Stomach (tissue), 9 donors: ENCODE data around the gene NECTIN4. TPM values are rescaled to one million over a fixed set of nuclear protein-coding genes. Genes with fewer than 3 reads are reported as not detected.

Experiments used
- DNase-seq, 2 donors: peaks; one replicate each; pipeline versions ENCODE4 v3.0.0 to v3.0.0-alpha.2; 2013 to 2019
- H3K27ac ChIP-seq, 5 donors: fragments of 200-600 bp in 4 of 5; sonication (generic) in 4 of 5; one replicate each; pipeline ENCODE4 v1.5.1; 2013 to 2019; ENCODE audit warnings: mild to moderate bottlenecking in 1 of 5, moderate library complexity in 1 of 5
- H3K27me3 ChIP-seq, 3 donors: fragments of 200-600 bp; sonication (generic); one replicate each; pipeline ENCODE4 v1.5.1; 2017 to 2019; ENCODE audit warnings: mixed run types in 1 of 3
- H3K36me3 ChIP-seq, 4 donors: fragments of 200-600 bp; sonication (generic); 1 replicate in 3 of 4; 2 replicates in 1 of 4; pipeline ENCODE4 v1.5.1; 2016 to 2019
- H3K4me1 ChIP-seq, 4 donors: fragments of 200-600 bp; sonication (generic); one replicate each; pipeline ENCODE4 v1.5.1; 2016 to 2019
- H3K4me3 ChIP-seq, 4 donors: fragments of 200-600 bp; sonication (generic) in 3 of 4; one replicate each; pipeline ENCODE4 v1.5.1; 2016 to 2019; ENCODE audit warnings: mild to moderate bottlenecking in 1 of 4
- H3K9me3 ChIP-seq, 4 donors: fragments of 200-600 bp; sonication (generic); one replicate each; pipeline ENCODE4 v1.5.1; 2016 to 2019
- EP300 ChIP-seq: sonication (generic); formaldehyde crosslinking; IDR thresholded peaks from one replicate; pipeline ENCODE4 v1.6.1; 2017; ENCODE audit warnings: antibody characterized with exemption
- POLR2A ChIP-seq, 4 donors: fragments of 450-650 bp; IDR thresholded peaks; one replicate each; pipeline ENCODE4 v1.6.1; 2016; ENCODE audit warnings: antibody characterized with exemption in 4 of 4, control low read depth in 2 of 4, mild to moderate bottlenecking in 1 of 4, moderate library complexity in 1 of 4
- POLR2AphosphoS5 ChIP-seq, 3 donors: sonication (generic); formaldehyde crosslinking; IDR thresholded peaks; one replicate each; pipeline ENCODE4 v1.6.1; 2016; ENCODE audit warnings: antibody characterized with exemption in 3 of 3
- WGBS, 5 donors: extraction: QIAGEN DNeasy Blood & Tissue Kit in 3 of 5; methylation state at CpG; one replicate each; pipeline versions ENCODE4 v1.1.5 to v1.1.7; 2013 to 2018; 5-methylcytosine and 5-hydroxymethylcytosine counted together
- intact Hi-C: fragments of 100-400 bp; cut with DNase I; formaldehyde crosslinking; loops from one replicate; pipeline ENCODE4 v1.15.1; 2023; ENCODE audit warnings: low total_unique reads
- polyA plus RNA-seq, 3 donors: library from polyadenylated mRNA; stranded (reverse); fragments of 200-250 nt; gene quantifications; one replicate each; pipeline ENCODE4 v1.2.3, GENCODE V29; 2013
- total RNA-seq, 5 donors: library from RNA; depleted of rRNA; stranded (reverse); fragments of >200 nt; gene quantifications; one replicate each; pipeline versions ENCODE4 v1.1.0 to v1.2.3, GENCODE V29; 2014 to 2016
- TF ChIP-seq, protein P1 (sequence below), 7 experiments: fragments of 450-650 bp in 4 of 7; fragments of 200-600 bp in 3 of 7; sonication (generic) in 3 of 7; IDR thresholded peaks; one replicate each; pipeline ENCODE4 v1.5.1; 2016 to 2019; ENCODE audit warnings: antibody characterized with exemption in 7 of 7, control low read depth in 2 of 7, mild to moderate bottlenecking in 1 of 7
- donor health status: healthy with polysubstance abuse.
- donor health status: Bipolar disorder and iron deficiency.
- donor health status: healthy.

Gene NECTIN4
- total and polyA plus RNA-seq, 8 donors: 1.7 to 20.3 (median 5.5) TPM

DNA sequence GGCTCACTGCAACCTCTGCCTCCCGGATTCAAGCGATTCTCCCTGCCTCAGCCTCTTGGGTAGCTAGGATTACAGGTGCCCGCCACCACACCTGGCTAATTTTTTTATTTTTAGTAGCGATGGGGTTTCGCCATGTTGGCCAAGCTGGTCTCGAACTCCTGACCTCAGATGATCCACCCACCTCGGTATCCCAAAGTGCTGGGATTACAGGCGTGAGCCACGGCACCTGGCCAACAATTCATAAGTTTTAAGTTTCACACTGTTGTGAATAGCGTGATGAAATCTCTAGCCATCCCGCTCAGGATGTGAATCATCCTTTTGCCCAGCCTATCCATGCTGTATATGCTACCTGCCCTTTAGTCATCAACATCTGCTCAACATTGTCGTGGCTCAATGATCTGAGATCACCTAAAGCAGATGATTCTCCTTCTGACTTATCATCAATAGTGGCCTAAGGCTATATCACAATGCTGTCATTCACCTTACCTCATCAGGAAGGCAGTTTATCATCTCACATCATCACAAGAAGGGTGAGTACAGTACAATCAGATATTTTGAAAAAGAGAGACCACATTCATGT, 25.9 kb upstream of the NECTIN4 start:
- H3K27me3 ChIP-seq: no peaks in the 10 kb centered on the region
- TF ChIP-seq POLR2A (IDR thresholded peaks at IDR 0.05) (no peak), POLR2AphosphoS5 (IDR thresholded peaks at IDR 0.05) (no peak), EP300 (no peak)
- TF ChIP-seq, protein P1, sequence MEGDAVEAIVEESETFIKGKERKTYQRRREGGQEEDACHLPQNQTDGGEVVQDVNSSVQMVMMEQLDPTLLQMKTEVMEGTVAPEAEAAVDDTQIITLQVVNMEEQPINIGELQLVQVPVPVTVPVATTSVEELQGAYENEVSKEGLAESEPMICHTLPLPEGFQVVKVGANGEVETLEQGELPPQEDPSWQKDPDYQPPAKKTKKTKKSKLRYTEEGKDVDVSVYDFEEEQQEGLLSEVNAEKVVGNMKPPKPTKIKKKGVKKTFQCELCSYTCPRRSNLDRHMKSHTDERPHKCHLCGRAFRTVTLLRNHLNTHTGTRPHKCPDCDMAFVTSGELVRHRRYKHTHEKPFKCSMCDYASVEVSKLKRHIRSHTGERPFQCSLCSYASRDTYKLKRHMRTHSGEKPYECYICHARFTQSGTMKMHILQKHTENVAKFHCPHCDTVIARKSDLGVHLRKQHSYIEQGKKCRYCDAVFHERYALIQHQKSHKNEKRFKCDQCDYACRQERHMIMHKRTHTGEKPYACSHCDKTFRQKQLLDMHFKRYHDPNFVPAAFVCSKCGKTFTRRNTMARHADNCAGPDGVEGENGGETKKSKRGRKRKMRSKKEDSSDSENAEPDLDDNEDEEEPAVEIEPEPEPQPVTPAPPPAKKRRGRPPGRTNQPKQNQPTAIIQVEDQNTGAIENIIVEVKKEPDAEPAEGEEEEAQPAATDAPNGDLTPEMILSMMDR (IDR thresholded peaks at IDR 0.05): no peak
- no peak for DNase-seq
- no peak overlapping the region for H3K27ac ChIP-seq
- peaks cover 4 to 13% (median 9%) of the 10 kb centered on the region in 4 donors for H3K36me3 ChIP-seq
- H3K9me3 ChIP-seq: no peaks in the 10 kb centered on the region
- H3K4me3 ChIP-seq: no peak overlapping the region
- peaks cover 43 to 79% (median 62%) of the 10 kb centered on the region in 4 donors for H3K4me1 ChIP-seq
- WGBS, 5 donors: 85 to 93% (median 88%) methylated on average over 12 of the region's 12 CpGs
- intact Hi-C loops: no loop called here

DNA sequence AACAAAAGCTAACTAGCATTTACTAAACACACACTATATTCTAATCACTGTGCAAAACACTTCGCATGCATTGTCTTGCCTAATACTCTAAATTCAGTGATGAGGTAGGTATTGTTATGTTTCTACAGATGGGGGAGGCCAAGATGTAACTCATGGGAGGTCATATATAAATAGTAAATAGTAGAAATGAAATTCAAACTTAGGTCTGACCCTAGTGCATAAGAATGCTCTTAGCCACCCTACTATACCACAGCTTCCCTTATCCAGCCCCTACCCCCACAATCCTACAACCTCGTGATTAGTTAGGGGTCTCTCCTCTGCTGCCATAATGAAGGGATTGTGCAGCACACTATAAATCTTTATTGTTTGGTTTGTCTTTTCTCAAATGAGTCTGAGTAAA, 25.2 kb upstream of the NECTIN4 start:
- no peak overlapping the region for H3K4me3 ChIP-seq
- WGBS, 5 donors: 76 to 90% (median 84%) methylated on average over 2 of the region's 2 CpGs
- TF ChIP-seq POLR2A (IDR thresholded peaks at IDR 0.05) (no peak), POLR2AphosphoS5 (IDR thresholded peaks at IDR 0.05) (no peak), EP300 (no peak)
- TF ChIP-seq, protein P1 (IDR thresholded peaks at IDR 0.05): no peak

DNA sequence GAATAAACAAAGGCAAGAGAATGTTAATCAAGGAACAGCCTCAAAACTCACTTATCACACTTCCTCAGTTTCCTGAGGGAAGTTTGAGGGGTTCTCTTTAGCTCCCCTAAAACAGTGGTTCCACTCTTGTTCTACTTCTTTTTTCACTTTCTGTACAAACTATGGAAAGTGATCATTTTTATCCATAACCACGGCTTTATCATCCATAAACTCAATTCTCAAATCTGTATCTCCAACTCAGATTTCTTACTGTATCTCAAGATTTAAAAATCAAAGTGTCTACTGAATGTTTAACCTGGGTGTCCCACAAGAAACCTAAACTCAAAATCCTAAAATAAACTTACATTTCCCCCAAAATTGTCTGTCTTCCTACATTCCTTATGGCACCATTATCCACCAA, 24.6 kb upstream of the NECTIN4 start:
- intact Hi-C loops: no loop called here

More for the DNA sequence above, 25.2 kb upstream of the NECTIN4 start:
- H3K9me3 ChIP-seq: no peaks in the 10 kb centered on the region
- no peak overlapping the region for H3K27ac ChIP-seq
- intact Hi-C loops: no loop called here
- no peak for DNase-seq
- peaks cover 0 to 14% (median 10%) of the 10 kb centered on the region in 4 donors for H3K36me3 ChIP-seq
- H3K27me3 ChIP-seq: no peaks in the 10 kb centered on the region
- H3K4me1 ChIP-seq: peaks cover 37 to 72% (median 55%) of the 10 kb centered on the region in 4 donors

DNA sequence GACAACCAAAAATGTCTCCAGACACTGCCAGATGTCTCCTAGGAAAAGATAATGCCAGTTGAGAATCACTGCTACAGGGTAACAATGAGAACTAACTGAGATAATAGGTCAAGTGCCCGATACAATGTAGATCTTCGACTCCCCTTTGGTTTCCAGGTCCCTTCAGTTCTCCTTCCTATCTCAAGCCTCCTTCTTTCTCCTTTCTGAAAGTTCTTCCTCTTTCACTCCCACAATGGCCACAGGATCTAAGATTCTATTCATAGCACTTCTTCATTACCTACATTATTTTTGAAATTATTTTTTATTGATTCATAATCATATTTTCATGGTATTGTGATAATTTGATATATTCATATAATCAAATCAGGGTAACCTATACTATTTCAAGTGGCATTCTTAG, 22.2 kb upstream of the NECTIN4 start:
- no peak overlapping the region for H3K27ac ChIP-seq

More for the DNA sequence above, 24.6 kb upstream of the NECTIN4 start:
- H3K4me1 ChIP-seq: peaks cover 30 to 66% (median 49%) of the 10 kb centered on the region in 4 donors
- H3K9me3 ChIP-seq: no peaks in the 10 kb centered on the region
- no peak overlapping the region for H3K27ac ChIP-seq
- TF ChIP-seq POLR2AphosphoS5 (IDR thresholded peaks at IDR 0.05) (no peak), EP300 (no peak), POLR2A (IDR thresholded peaks at IDR 0.05) (no peak)
- TF ChIP-seq, protein P1 (IDR thresholded peaks at IDR 0.05): no peak
- no peak for DNase-seq
- peaks cover 0 to 19% (median 16%) of the 10 kb centered on the region in 4 donors for H3K36me3 ChIP-seq
- H3K4me3 ChIP-seq: no peak overlapping the region
- H3K27me3 ChIP-seq: no peaks in the 10 kb centered on the region
- WGBS, 5 donors: 65 to 90% (median 73%) methylated on average over 1 of the region's 1 CpG

More for the DNA sequence above, 22.2 kb upstream of the NECTIN4 start:
- Histone ChIP-seq H3K4me3 (no peak overlapping the region), H3K27me3 (no peaks in the 10 kb centered on the region), H3K36me3 (peaks cover 0 to 23% (median 16%) of the 10 kb centered on the region in 4 donors), H3K9me3 (no peaks in the 10 kb centered on the region), H3K4me1 (peaks cover 16 to 52% (median 35%) of the 10 kb centered on the region in 4 donors)
- intact Hi-C loops: no loop called here
- no peak for DNase-seq
- TF ChIP-seq, protein P1 (IDR thresholded peaks at IDR 0.05): no peak
- TF ChIP-seq POLR2AphosphoS5 (IDR thresholded peaks at IDR 0.05): no peak
- TF ChIP-seq EP300: no peak
- no peak for TF ChIP-seq POLR2A (IDR thresholded peaks at IDR 0.05)
- 81 to 94% (median 88%) methylated on average over 2 of the region's 2 CpGs for WGBS, 5 donors
